ENCODE results near the gene LINS1. TPM values are rescaled to one million over a fixed set of nuclear protein-coding genes. Genes with fewer than 3 reads are reported as not detected.
"Not testable (repeated sequence)": the region's sequence is repeated elsewhere in the genome, so short reads cannot be mapped to it uniquely, and the experiment has no call there.

Gene LINS1
- total RNA-seq, 1 donor from 2014 or later, result 33.3 TPM

DNA sequence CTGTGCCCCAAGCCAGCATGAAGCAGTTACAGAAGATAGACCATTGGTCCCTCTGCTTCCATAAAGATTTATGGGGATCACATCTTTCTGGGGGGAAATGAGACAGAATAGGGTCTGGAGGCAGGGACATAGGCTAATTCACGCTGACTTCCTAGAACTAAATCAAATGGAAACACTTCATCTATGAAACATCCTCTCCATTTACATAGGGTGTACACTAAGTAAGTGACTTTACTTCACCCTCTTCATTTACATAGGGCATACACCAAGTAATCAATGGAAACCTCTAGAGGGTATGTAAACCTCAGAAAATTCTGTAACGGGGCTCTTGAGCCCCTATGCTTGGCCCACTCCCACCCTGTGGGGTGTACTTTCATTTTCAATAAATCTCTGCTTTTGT lies 10.1 kb downstream of the LINS1 start:
- peaks cover 12% of the 10 kb centered on the region for H3K36me3 Mint-ChIP-seq (ENCODE audit: low read depth)
- ATAC-seq (ENCODE audit: low read depth) (no peak), DNase-seq (no peak)
- TF ChIP-seq, protein P1, sequence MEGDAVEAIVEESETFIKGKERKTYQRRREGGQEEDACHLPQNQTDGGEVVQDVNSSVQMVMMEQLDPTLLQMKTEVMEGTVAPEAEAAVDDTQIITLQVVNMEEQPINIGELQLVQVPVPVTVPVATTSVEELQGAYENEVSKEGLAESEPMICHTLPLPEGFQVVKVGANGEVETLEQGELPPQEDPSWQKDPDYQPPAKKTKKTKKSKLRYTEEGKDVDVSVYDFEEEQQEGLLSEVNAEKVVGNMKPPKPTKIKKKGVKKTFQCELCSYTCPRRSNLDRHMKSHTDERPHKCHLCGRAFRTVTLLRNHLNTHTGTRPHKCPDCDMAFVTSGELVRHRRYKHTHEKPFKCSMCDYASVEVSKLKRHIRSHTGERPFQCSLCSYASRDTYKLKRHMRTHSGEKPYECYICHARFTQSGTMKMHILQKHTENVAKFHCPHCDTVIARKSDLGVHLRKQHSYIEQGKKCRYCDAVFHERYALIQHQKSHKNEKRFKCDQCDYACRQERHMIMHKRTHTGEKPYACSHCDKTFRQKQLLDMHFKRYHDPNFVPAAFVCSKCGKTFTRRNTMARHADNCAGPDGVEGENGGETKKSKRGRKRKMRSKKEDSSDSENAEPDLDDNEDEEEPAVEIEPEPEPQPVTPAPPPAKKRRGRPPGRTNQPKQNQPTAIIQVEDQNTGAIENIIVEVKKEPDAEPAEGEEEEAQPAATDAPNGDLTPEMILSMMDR (IDR thresholded peaks at IDR 0.05), result no peak
- no peak overlapping the region for H3K27ac Mint-ChIP-seq
- POLR2A ChIA-PET, result no interaction called here
- peaks cover 11% of the 10 kb centered on the region for H3K9me3 Mint-ChIP-seq
- H3K4me3 Mint-ChIP-seq, result no peak overlapping the region
- no peaks in the 10 kb centered on the region for H3K27me3 Mint-ChIP-seq
- CTCF ChIA-PET, result no interaction called here
- intact Hi-C loops (cut with micrococcal nuclease), result no loop called here
- peaks cover 15% of the 10 kb centered on the region for H3K4me1 Mint-ChIP-seq

GRCh38 chr15:100591163-100591562 lies 10.8 kb downstream of the LINS1 start:
- CTCF ChIA-PET; POLR2A ChIA-PET; H3K4me1 Mint-ChIP-seq; ATAC-seq (ENCODE audit: low read depth); intact Hi-C loops (cut with micrococcal nuclease); H3K27me3 Mint-ChIP-seq; H3K27ac Mint-ChIP-seq; DNase-seq; H3K4me3 Mint-ChIP-seq: not testable (repeated sequence)
- Mint-ChIP-seq H3K36me3 (ENCODE audit: low read depth) (peaks cover 13% of the 10 kb centered on the region), H3K9me3 (peaks cover 11% of the 10 kb centered on the region)

GRCh38 chr15:100588638-100589242 lies 13.2 kb downstream of the LINS1 start:
- POLR2A ChIA-PET, result no interaction called here
- Mint-ChIP-seq H3K9me3 (peaks cover 11% of the 10 kb centered on the region), H3K27ac (no peak overlapping the region), H3K4me3 (no peak overlapping the region), H3K4me1 (peaks cover 2% of the 10 kb centered on the region), H3K27me3 (no peaks in the 10 kb centered on the region), H3K36me3 (ENCODE audit: low read depth) (peaks cover 25% of the 10 kb centered on the region)
- DNase-seq (no peak), ATAC-seq (ENCODE audit: low read depth) (no peak)
- CTCF ChIA-PET, result interaction anchor here (1.7 kb wide), 1 partner anchor 16 kb away, joined by 3 read pairs; no protein-coding TSS in a partner anchor
- intact Hi-C loops (cut with micrococcal nuclease), result no loop called here
- TF ChIP-seq, protein P1 (IDR thresholded peaks at IDR 0.05), result no peak

DNA sequence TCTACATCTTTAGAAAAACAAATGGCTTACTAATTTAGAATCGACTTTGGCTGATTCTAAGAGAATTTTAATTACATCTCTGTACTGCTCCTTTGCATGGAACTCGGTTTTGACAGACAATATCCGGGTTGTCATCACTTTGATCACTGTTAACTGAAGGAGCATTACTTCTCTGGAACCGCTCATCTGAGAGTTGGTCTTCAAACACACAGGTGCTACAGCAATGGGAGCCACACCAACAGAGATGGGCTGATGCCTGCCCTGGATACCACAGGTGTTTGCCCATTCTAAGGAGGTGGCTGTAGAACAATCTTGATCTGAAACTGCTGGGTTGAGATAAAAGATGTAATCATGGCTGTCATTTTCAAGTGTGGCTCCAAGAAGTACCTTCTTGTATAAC lies 21.6 kb downstream of the LINS1 start:
- Mint-ChIP-seq H3K4me3 (no peak overlapping the region), H3K4me1 (peaks cover 5% of the 10 kb centered on the region), H3K36me3 (ENCODE audit: low read depth) (peaks cover 21% of the 10 kb centered on the region), H3K27ac (no peak overlapping the region), H3K27me3 (no peaks in the 10 kb centered on the region), H3K9me3 (no peaks in the 10 kb centered on the region)
- CTCF ChIA-PET, result no interaction called here
- TF ChIP-seq, protein P1 (IDR thresholded peaks at IDR 0.05), result no peak
- DNase-seq (no peak), ATAC-seq (ENCODE audit: low read depth) (no peak)
- POLR2A ChIA-PET, result no interaction called here
- intact Hi-C loops (cut with micrococcal nuclease), result no loop called here

GRCh38 chr15:100573526-100573925 lies 28.5 kb downstream of the LINS1 start:
- Mint-ChIP-seq H3K4me1 (peaks cover 3% of the 10 kb centered on the region), H3K4me3 (no peak overlapping the region), H3K9me3 (no peaks in the 10 kb centered on the region), H3K27me3 (no peaks in the 10 kb centered on the region), H3K27ac (no peak overlapping the region), H3K36me3 (ENCODE audit: low read depth) (peaks cover 42% of the 10 kb centered on the region)
- intact Hi-C loops (cut with micrococcal nuclease), result loop anchor here (2.0 kb wide), 1 partner anchor 645 kb away; no protein-coding TSS in a partner anchor
- TF ChIP-seq, protein P1 (IDR thresholded peaks at IDR 0.05), result no peak
- DNase-seq (no peak), ATAC-seq (ENCODE audit: low read depth) (no peak)
- ChIA-PET POLR2A (no interaction called here), CTCF (interaction anchor here (0.6 to 5.7 kb wide), 8 partner anchors 10 to 1300 kb away, joined by 3 to 80 read pairs (median 5); partner anchors contain the start of gene ADAMTS17)
